Osteoblast (primary cell): ENCODE measurements around the gene HAS3. TPM values are rescaled to one million over a fixed set of nuclear protein-coding genes. Genes with fewer than 3 reads are reported as not detected.

Source experiments
- DNase-seq: peaks from one replicate; pipeline ENCODE4 v3.0.0; 2011; ENCODE audit warnings: low spot score, mixed read lengths; ENCODE audit not compliant: insufficient read length; ENCODE audit errors: missing footprints
- H2AFZ ChIP-seq: 2 replicates; pipeline ENCODE4 v1.6.0; 2011; ENCODE audit warnings: mild to moderate bottlenecking, low read length
- H3K27ac ChIP-seq: 2 replicates; pipeline ENCODE4 v1.5.1; 2011; ENCODE audit warnings: mild to moderate bottlenecking, low read depth, low read length, moderate library complexity
- H3K27me3 ChIP-seq: 2 replicates; pipeline ENCODE4 v1.6.0; 2012; ENCODE audit warnings: mild to moderate bottlenecking, control low read depth, inconsistent platforms, low read length, moderate library complexity; ENCODE audit not compliant: insufficient read depth
- H3K36me3 ChIP-seq: 2 replicates; pipeline ENCODE4 v1.5.1; 2011; ENCODE audit warnings: mild to moderate bottlenecking, low read length, control low read depth, moderate library complexity; ENCODE audit not compliant: insufficient read depth
- H3K4me1 ChIP-seq: 2 replicates; pipeline ENCODE4 v1.5.1; 2011; ENCODE audit warnings: mild to moderate bottlenecking, low read length, control low read depth, moderate library complexity; ENCODE audit not compliant: insufficient read depth
- H3K4me2 ChIP-seq: 2 replicates; pipeline ENCODE4 v1.6.0; 2011; ENCODE audit warnings: mild to moderate bottlenecking, low read length; ENCODE audit not compliant: insufficient read depth
- H3K4me3 ChIP-seq: fragments of 200-600 bp; sonication (generic); 3 replicates; pipeline ENCODE4 v1.5.1; 2012; ENCODE audit warnings: mild to moderate bottlenecking, low read length, inconsistent platforms; ENCODE audit not compliant: insufficient read depth
- H3K79me2 ChIP-seq: 2 replicates; pipeline ENCODE4 v1.6.0; 2012; ENCODE audit warnings: mild to moderate bottlenecking, low read length, control low read depth, inconsistent platforms; ENCODE audit not compliant: insufficient read depth
- H3K9me3 ChIP-seq: 2 replicates; pipeline ENCODE4 v1.5.1; 2011; ENCODE audit warnings: low read depth, low read length, control low read depth
- H4K20me1 ChIP-seq: 2 replicates; pipeline ENCODE4 v1.6.0; 2012; ENCODE audit warnings: mild to moderate bottlenecking, low read length, control low read depth; ENCODE audit not compliant: insufficient read depth
- CTCF ChIP-seq: IDR thresholded peaks from 2 replicates; pipeline ENCODE4 v1.5.1; 2011; ENCODE audit warnings: mild to moderate bottlenecking, low read depth, low read length, moderate library complexity; ENCODE audit errors: extremely low read depth
- total RNA-seq: library from RNA; depleted of rRNA; stranded (reverse); fragments of >200 nt; gene quantifications from 2 replicates; pipeline ENCODE4 v1.2.3, GENCODE V29; 2012

HAS3 gene
- total RNA-seq, 1 donor, result 1.4 TPM

- H3K36me3 ChIP-seq, result no peaks in the 10 kb centered on the region
- H3K79me2 ChIP-seq, result no peaks in the 10 kb centered on the region
- H3K9me3 ChIP-seq, result no peaks in the 10 kb centered on the region
- no peaks in the 10 kb centered on the region for H4K20me1 ChIP-seq
- H2AFZ ChIP-seq, result no peak overlapping the region
- no peaks in the 10 kb centered on the region for H3K27me3 ChIP-seq
- H3K4me1 ChIP-seq, result peaks cover 26% of the 10 kb centered on the region
- H3K4me3 ChIP-seq, result no peak overlapping the region
- no peak for DNase-seq
- no peak overlapping the region for H3K27ac ChIP-seq
- no peak for TF ChIP-seq CTCF
- no peak overlapping the region for H3K4me2 ChIP-seq
Measured at GRCh38 chr16:69069504-69069903, 35.9 kb upstream of the HAS3 start.

- no peak for TF ChIP-seq CTCF
Measured at GRCh38 chr16:69071036-69071435, 34.4 kb upstream of the HAS3 start.

GRCh38 chr16:69072640-69072974 is 32.8 kb upstream of the HAS3 start:
- Histone ChIP-seq H3K79me2 (no peaks in the 10 kb centered on the region), H3K4me1 (peaks cover 25% of the 10 kb centered on the region), H3K9me3 (no peaks in the 10 kb centered on the region), H2AFZ (no peak overlapping the region), H3K4me3 (no peak overlapping the region), H4K20me1 (no peaks in the 10 kb centered on the region), H3K36me3 (no peaks in the 10 kb centered on the region), H3K4me2 (no peak overlapping the region), H3K27ac (peak overlapping the region; percentile 87), H3K27me3 (no peaks in the 10 kb centered on the region)
- no peak for DNase-seq
- TF ChIP-seq CTCF, result no peak

More at GRCh38 chr16:69071036-69071435, 34.4 kb upstream of the HAS3 start:
- Histone ChIP-seq H3K4me2 (no peak overlapping the region), H3K27me3 (no peaks in the 10 kb centered on the region), H3K79me2 (no peaks in the 10 kb centered on the region), H3K9me3 (no peaks in the 10 kb centered on the region), H3K4me3 (no peak overlapping the region), H3K4me1 (peaks cover 18% of the 10 kb centered on the region), H3K36me3 (no peaks in the 10 kb centered on the region), H3K27ac (no peak overlapping the region), H2AFZ (no peak overlapping the region), H4K20me1 (no peaks in the 10 kb centered on the region)
- no peak for DNase-seq

- Histone ChIP-seq H3K36me3 (no peaks in the 10 kb centered on the region), H3K79me2 (no peaks in the 10 kb centered on the region), H3K4me1 (peaks cover 25% of the 10 kb centered on the region), H3K4me3 (no peak overlapping the region), H4K20me1 (no peaks in the 10 kb centered on the region), H3K9me3 (no peaks in the 10 kb centered on the region), H3K27me3 (no peaks in the 10 kb centered on the region), H3K27ac (peak overlapping the region; percentile 87), H2AFZ (no peak overlapping the region), H3K4me2 (peak overlapping the region; percentile 58)
- TF ChIP-seq CTCF, result no peak
- peak; percentile 93 for DNase-seq
Measured at GRCh38 chr16:69073181-69073702, 32.2 kb upstream of the HAS3 start.
